Bronchial epithelial cell (primary cell): Measurements from ENCODE around the gene CD22. TPM values are rescaled to one million over a fixed set of nuclear protein-coding genes. Genes with fewer than 3 reads are reported as not detected.

ENCODE experiments used
- DNase-seq: peaks from one replicate; pipeline ENCODE4 v3.0.0-alpha.2; 2010; ENCODE audit warnings: low read depth
- FAIRE-seq: peaks from 2 replicates; lab custom pipeline; 2011; peaks lifted over from hg19 to GRCh38; lab: Jason Lieb, UNC
- H3K27me3 ChIP-seq: 2 replicates; pipeline ENCODE4 v1.5.1; 2011; ENCODE audit warnings: low read length; ENCODE audit not compliant: control insufficient read depth, insufficient read depth
- H3K36me3 ChIP-seq: 2 replicates; pipeline ENCODE4 v1.5.1; 2011; ENCODE audit warnings: low read length; ENCODE audit not compliant: control insufficient read depth, insufficient read depth
- H3K4me3 ChIP-seq: 2 replicates; pipeline ENCODE4 v1.5.1; 2011; ENCODE audit warnings: mild to moderate bottlenecking, low read depth, low read length, control low read depth
- total RNA-seq: library from RNA; depleted of rRNA; stranded (reverse); fragments of >200 nt; gene quantifications from 2 replicates; pipeline ENCODE4 v1.2.1, GENCODE V29; 2014
- TF ChIP-seq, protein P1 (sequence below): IDR thresholded peaks from 2 replicates; pipeline ENCODE4 v1.5.1; 2011; ENCODE audit warnings: mild to moderate bottlenecking, moderate library complexity, low read length, control low read depth, inconsistent platforms; ENCODE audit not compliant: insufficient read depth, severe bottlenecking

Gene CD22
- total RNA-seq, 1 donor from 2014 or later, result 0.53 TPM

DNA sequence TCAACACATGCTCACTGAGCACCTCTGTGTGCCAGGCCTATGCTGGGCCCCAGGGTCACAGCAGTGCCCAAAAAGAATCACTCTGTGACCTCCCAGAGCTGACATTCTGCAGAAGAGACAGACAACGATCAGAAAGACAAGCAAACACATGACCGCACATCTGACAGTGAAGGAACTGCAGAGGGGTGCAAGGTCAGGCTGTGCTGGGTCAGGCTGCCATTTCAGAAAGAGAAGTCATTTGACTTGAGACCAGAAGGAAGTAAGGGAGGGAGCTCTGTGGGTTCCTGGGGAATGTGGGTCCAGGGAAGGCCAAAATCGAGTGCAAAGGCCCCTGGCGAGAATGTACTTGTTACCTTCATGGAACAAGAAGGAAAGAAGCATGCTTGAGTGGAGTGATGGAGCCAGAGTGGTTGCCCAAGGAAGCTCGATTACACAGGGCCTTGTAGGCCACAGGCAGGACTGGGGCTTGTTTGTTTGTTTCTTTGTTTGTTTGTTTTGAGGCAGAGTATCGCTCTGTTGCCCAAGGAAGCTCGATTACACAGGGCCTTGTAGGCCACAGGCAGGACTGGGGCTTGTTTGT lies 11.4 kb upstream of the CD22 start:
- FAIRE-seq, result no peak
- TF ChIP-seq, protein P1, sequence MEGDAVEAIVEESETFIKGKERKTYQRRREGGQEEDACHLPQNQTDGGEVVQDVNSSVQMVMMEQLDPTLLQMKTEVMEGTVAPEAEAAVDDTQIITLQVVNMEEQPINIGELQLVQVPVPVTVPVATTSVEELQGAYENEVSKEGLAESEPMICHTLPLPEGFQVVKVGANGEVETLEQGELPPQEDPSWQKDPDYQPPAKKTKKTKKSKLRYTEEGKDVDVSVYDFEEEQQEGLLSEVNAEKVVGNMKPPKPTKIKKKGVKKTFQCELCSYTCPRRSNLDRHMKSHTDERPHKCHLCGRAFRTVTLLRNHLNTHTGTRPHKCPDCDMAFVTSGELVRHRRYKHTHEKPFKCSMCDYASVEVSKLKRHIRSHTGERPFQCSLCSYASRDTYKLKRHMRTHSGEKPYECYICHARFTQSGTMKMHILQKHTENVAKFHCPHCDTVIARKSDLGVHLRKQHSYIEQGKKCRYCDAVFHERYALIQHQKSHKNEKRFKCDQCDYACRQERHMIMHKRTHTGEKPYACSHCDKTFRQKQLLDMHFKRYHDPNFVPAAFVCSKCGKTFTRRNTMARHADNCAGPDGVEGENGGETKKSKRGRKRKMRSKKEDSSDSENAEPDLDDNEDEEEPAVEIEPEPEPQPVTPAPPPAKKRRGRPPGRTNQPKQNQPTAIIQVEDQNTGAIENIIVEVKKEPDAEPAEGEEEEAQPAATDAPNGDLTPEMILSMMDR, result no peak
- Histone ChIP-seq H3K4me3 (no peak overlapping the region), H3K36me3 (no peaks in the 10 kb centered on the region), H3K27me3 (peaks cover 3% of the 10 kb centered on the region)
- DNase-seq, result no peak

DNA sequence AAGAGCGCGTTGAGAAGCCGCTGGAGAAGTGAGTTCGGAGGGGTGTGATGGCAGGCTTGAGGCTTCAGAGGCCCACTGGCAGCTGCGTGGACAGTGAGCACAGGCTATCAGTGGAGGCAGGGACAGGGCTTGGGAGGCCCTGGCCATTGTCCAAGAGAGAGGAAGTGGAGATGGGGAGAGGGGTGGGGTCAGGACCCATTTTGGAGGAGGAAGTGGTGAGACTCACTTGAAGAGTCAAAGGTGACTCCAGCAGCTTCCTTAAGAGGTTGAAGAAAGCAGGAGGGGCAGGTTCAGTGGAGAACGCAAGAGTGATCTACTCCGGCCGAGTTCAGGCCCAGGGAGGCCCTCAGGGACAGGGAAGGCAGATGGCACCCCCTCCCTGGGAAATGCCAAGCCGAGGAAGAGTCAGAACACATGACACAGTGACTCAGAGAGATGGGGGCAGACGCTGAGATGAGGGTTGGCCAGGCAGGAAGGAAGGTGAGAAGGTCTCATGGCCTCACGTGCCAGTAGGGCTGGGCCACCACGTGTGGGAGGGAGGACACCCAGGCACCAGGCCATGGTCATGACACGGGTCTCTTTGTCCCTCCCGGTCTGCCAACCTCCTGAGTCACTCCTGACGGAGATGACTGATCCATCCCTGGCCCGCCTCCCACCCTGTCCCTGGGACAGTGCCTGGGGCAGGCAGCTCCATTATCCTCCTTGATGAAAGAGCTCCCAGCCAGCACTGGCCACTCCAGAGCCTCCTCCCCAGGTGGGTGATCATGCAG lies 10.1 kb upstream of the CD22 start:
- Histone ChIP-seq H3K4me3 (no peak overlapping the region), H3K27me3 (peaks cover 3% of the 10 kb centered on the region), H3K36me3 (no peaks in the 10 kb centered on the region)
- FAIRE-seq, result peak; percentile 23
- peak; percentile 46 for DNase-seq
- TF ChIP-seq, protein P1, result no peak

- peaks cover 3% of the 10 kb centered on the region for H3K27me3 ChIP-seq
- no peaks in the 10 kb centered on the region for H3K36me3 ChIP-seq
- FAIRE-seq (no peak), DNase-seq (no peak)
- TF ChIP-seq, protein P1, result no peak
- no peak overlapping the region for H3K4me3 ChIP-seq
These were observed 8.8 kb upstream of the CD22 start for GRCh38 chr19:35320065-35320713.

DNA sequence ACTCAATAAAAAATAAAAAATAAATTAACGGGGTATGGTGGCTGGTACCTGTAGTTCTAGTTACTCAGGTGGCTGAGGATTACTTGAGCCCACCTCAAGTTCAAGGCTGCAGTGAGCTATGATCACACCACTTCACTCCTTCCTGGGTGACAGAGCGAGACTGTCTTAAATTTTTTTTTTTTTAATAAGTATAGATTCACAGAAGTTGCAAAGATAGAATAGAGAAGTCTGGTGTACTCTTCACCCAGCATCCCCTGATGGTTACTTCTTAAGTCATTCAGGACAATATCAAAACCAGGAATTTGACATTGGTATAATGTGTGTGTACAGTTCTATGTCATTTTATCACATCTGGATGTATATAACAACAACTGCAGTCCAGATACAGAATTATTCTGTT lies 7.7 kb upstream of the CD22 start:
- DNase-seq (no peak), FAIRE-seq (no peak)
- Histone ChIP-seq H3K27me3 (peaks cover 3% of the 10 kb centered on the region), H3K4me3 (no peak overlapping the region), H3K36me3 (no peaks in the 10 kb centered on the region)
- TF ChIP-seq, protein P1, result no peak

GRCh38 chr19:35322014-35322413 lies 7.0 kb upstream of the CD22 start:
- DNase-seq, result no peak
- TF ChIP-seq, protein P1, result no peak
- H3K27me3 ChIP-seq, result peaks cover 3% of the 10 kb centered on the region
- no peak overlapping the region for H3K4me3 ChIP-seq
- no peaks in the 10 kb centered on the region for H3K36me3 ChIP-seq
- FAIRE-seq, result no peak
